ENCODE measurements around the gene ART3. TPM values are rescaled to one million over a fixed set of nuclear protein-coding genes. Genes with fewer than 3 reads are reported as not detected.

Gene ART3, protein sequence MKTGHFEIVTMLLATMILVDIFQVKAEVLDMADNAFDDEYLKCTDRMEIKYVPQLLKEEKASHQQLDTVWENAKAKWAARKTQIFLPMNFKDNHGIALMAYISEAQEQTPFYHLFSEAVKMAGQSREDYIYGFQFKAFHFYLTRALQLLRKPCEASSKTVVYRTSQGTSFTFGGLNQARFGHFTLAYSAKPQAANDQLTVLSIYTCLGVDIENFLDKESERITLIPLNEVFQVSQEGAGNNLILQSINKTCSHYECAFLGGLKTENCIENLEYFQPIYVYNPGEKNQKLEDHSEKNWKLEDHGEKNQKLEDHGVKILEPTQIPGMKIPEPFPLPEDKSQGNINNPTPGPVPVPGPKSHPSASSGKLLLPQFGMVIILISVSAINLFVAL
- total RNA-seq, result not detected

- Mint-ChIP-seq H3K4me3 (no peak within 1 kb of the TSS), H3K9me3 (no peaks in the 10 kb centered on the region), H3K36me3 (ENCODE audit: low read depth) (no peaks in the 10 kb centered on the region), H3K27ac (no peak within 1 kb of the TSS), H3K27me3 (no peaks in the 10 kb centered on the region), H3K4me1 (ENCODE audit: low read depth) (no peaks in the 10 kb centered on the region)
- POLR2A ChIA-PET, result interaction anchor here (0.8 to 1.1 kb wide), 2 partner anchors 8 to 180 kb away, joined by 3 read pairs; no protein-coding TSS in a partner anchor
- TF ChIP-seq, protein P1, sequence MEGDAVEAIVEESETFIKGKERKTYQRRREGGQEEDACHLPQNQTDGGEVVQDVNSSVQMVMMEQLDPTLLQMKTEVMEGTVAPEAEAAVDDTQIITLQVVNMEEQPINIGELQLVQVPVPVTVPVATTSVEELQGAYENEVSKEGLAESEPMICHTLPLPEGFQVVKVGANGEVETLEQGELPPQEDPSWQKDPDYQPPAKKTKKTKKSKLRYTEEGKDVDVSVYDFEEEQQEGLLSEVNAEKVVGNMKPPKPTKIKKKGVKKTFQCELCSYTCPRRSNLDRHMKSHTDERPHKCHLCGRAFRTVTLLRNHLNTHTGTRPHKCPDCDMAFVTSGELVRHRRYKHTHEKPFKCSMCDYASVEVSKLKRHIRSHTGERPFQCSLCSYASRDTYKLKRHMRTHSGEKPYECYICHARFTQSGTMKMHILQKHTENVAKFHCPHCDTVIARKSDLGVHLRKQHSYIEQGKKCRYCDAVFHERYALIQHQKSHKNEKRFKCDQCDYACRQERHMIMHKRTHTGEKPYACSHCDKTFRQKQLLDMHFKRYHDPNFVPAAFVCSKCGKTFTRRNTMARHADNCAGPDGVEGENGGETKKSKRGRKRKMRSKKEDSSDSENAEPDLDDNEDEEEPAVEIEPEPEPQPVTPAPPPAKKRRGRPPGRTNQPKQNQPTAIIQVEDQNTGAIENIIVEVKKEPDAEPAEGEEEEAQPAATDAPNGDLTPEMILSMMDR (IDR thresholded peaks at IDR 0.05), result no peak
- ATAC-seq (no peak), DNase-seq (no peak)
- intact Hi-C loops (cut with micrococcal nuclease), result no loop called here
- CTCF ChIA-PET, result interaction anchor here (2.5 to 4.1 kb wide), 2 partner anchors 13 to 78 kb away, joined by 11 to 19 read pairs; no protein-coding TSS in a partner anchor
These were observed at the start of gene ART3 for GRCh38 chr4:76074468-76074867. TSS of gene ART3 (plus strand) at chr4:76074709. CDS start at chr4:76075890, 1,181 bp downstream.

- intact Hi-C loops (cut with micrococcal nuclease), result no loop called here
These were observed 46.2 kb upstream of the ART3 start for GRCh38 chr4:76028350-76028765.

DNA sequence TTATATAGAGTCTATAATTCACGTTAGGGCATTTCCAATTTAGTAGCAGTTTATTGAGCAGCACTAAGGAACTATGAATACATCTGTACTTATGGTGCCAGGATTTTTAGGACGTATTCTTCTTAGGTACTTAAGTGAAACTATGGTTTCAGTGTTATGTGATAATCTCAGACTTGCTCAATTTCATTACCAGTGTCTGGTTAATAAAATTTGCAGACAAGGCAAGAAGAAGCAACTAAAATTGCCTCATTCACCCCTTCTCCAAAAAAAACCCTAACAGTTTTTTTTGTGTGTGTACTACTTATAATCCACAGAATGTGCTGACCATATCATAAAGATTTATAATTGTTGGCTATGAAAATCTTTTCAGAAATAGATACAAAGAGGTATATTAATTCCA, 45.2 kb upstream of the ART3 start:
- DNase-seq (no peak), ATAC-seq (no peak)
- no peak overlapping the region for H3K4me3 Mint-ChIP-seq
- ChIA-PET POLR2A (no interaction called here), CTCF (interaction anchor here (1.1 kb wide), 1 partner anchor 33 kb away, joined by 3 read pairs; no protein-coding TSS in a partner anchor)
- H3K27me3 Mint-ChIP-seq, result peaks cover 12% of the 10 kb centered on the region
- intact Hi-C loops (cut with micrococcal nuclease), result no loop called here
- H3K27ac Mint-ChIP-seq, result no peak overlapping the region
- TF ChIP-seq, protein P1 (IDR thresholded peaks at IDR 0.05), result no peak
- H3K9me3 Mint-ChIP-seq, result no peaks in the 10 kb centered on the region
- H3K4me1 Mint-ChIP-seq (ENCODE audit: low read depth), result peaks cover 11% of the 10 kb centered on the region
- no peaks in the 10 kb centered on the region for H3K36me3 Mint-ChIP-seq (ENCODE audit: low read depth)

More at GRCh38 chr4:76028350-76028765, 46.2 kb upstream of the ART3 start:
- Mint-ChIP-seq H3K4me3 (peak overlapping the region; percentile 42), H3K36me3 (ENCODE audit: low read depth) (no peaks in the 10 kb centered on the region), H3K27me3 (peaks cover 14% of the 10 kb centered on the region), H3K27ac (peak overlapping the region; percentile 22), H3K4me1 (ENCODE audit: low read depth) (peaks cover 21% of the 10 kb centered on the region), H3K9me3 (no peaks in the 10 kb centered on the region)
- ChIA-PET POLR2A (no interaction called here), CTCF (no interaction called here)
- ATAC-seq (no peak), DNase-seq (no peak)
- TF ChIP-seq, protein P1 (IDR thresholded peaks at IDR 0.05), result no peak

GRCh38 chr4:76035141-76035540, 39.4 kb upstream of the ART3 start:
- intact Hi-C loops (cut with micrococcal nuclease), result no loop called here

More at GRCh38 chr4:76035141-76035540, 39.4 kb upstream of the ART3 start:
- ATAC-seq, result no peak
- ChIA-PET POLR2A (no interaction called here), CTCF (interaction anchor here (1.1 to 3.5 kb wide), 2 partner anchors 10 to 39 kb away, joined by 8 to 15 read pairs; no protein-coding TSS in a partner anchor)
- TF ChIP-seq, protein P1 (IDR thresholded peaks at IDR 0.05), result no peak
- Mint-ChIP-seq H3K4me1 (ENCODE audit: low read depth) (peaks cover 4% of the 10 kb centered on the region), H3K27ac (no peak overlapping the region), H3K4me3 (no peak overlapping the region), H3K27me3 (peaks cover 4% of the 10 kb centered on the region), H3K36me3 (ENCODE audit: low read depth) (no peaks in the 10 kb centered on the region), H3K9me3 (no peaks in the 10 kb centered on the region)
- no peak for DNase-seq

All from activated CD8-positive, alpha-beta T cell treated with anti-CD3 and anti-CD28 coated beads for 36 hours (primary cell).